HG02759 (cell line): ENCODE results near the gene WDR1.
"Not testable (repeated sequence)": the region's sequence is repeated elsewhere in the genome, so short reads cannot be mapped to it uniquely, and the experiment has no call there.

Experiments
- ATAC-seq: cut with Tn5 transposase; IDR thresholded peaks from one replicate; pipeline ENCODE4 v1.9.1; 2021; ENCODE audit warnings: mild to moderate bottlenecking, moderate library complexity; ENCODE audit not compliant: unreplicated experiment

The WDR1 gene

DNA sequence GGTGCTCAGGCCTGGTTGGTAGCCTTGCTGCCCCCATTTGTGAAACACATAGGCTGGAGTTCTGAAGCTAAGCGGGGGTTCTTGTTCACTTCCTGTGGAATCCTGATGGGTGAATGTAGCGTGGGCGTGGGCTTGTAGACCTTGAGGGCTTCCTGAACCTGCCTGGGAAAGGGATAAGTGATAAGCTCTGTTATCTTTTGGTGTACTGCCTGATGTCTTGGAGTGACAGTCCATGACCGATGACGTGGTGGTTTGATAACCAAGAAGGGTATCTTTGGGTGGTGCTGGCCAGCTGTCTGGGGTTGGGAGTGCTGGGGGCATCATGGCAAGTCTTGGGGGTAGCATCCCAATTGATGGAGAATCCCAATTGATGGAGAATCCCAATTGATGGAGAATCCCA, 17.5 kb upstream of the WDR1 start:
- ATAC-seq: no peak

DNA sequence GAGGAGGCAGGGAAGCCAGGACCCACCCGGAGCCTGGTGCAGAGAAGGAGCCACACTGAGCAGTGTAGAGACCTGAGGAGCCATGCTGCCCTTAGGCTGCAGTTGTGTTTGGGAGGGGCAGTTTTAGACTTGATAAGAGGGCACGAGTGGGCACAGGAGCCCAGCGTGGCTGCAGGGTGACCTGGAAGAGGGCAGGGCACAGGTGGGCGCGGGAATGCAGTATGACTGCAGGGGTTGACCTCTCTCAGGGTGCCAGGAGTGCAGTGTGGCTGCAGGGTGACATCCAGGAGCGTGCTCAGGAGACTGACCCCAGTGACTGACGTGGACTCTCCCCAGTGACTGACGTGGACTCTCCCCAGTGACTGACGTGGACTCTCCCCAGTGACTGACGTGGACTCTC, 14.6 kb upstream of the WDR1 start:
- no peak for ATAC-seq

DNA sequence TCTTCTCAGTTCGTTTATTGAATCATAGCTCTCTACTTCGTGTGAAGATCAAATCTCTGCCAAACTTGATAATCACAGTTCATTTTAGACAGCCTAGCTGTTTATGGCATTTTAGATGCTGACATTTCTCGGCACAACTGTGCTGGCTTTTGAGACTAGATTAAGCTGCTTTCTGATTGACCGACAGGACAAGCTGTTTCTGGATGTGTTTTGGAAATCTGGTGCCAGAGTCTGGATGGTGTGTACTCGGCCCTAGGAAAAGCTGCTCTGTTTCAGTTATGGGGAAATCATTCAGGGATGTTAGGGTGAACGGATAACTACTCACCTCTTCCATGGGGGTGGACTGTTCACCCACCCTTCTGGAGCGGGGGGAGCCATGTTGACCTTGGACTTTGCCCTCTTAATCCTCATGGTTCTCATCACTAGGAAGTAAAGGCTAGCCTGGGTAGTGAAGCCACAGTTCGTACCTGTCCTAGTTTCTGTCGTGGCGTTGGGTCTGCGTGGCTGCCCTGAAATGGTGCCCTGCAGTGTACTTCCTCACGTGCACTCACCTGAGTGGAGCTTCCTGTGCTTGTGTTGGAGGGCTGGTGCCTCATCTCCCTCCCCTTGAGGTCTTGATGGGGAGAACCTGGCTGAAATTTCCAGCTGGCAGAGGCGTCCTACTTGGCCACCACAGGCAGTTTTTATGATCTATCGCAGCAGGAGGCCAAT, 13.7 kb upstream of the WDR1 start:
- no peak for ATAC-seq

DNA sequence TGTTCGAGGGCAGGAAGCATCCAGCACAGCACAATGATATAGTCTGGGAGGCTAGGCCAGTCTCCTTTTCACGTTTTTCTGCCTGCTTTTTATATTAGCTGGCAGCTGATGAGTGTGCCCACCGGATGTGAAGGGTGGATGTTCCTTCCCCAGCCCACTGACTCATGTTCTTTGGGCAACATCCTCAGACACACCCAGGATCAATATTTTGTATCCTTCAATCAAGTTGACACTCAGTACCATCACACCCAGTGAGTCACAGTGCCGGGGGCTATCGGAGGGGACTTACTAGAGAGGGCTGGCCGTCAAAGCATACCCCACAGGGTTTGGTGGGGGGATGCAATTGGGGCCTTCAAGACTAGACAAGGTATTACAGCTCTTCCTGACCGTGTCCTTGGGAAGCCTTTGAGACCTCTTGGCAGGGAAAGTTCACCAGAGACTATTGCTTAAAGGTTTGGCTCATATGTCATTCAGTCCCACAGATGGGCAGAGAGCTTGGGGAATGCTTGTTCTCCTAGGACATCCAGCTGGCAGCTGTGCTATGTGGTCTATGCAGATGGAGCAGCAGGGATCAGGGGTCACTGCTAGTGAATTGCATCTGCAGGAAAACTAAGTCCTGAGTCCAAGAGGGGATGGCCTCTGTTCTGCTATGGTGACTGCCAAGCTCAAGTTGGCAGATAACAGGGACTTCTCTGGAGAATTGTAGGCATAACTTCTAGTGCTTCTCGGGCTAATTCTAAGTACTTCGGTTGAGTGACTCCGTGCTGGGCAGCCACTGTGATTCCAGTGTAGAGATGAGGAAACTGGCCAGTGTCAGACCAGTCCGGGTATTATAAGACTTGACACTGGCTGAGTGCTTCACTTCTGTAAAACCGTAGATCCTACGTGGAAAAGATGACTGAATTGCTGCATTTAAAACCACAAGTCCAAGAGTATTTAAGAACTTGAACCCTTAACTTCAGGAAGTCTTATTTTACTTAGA, 12.9 kb upstream of the WDR1 start:
- ATAC-seq: no peak

DNA sequence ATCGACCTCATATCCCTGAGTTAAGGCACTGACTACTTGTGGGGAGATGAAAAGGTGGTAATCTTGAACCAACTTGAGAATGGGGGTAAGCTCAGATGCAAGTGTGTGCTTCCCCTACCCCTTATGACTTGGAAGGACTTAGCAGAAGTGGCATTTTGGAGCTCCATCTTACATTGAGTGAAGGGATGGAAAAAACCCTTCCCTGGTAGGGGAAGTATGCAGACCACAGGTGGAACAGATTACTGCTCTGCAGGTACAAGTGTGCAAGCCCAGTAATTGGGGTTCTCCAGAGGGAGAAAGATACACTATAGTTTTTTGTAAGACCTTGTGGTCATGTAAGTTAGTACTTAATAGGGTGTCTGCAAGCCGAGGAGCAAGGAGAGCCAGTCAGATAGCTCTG, 12.2 kb upstream of the WDR1 start:
- no peak for ATAC-seq

DNA sequence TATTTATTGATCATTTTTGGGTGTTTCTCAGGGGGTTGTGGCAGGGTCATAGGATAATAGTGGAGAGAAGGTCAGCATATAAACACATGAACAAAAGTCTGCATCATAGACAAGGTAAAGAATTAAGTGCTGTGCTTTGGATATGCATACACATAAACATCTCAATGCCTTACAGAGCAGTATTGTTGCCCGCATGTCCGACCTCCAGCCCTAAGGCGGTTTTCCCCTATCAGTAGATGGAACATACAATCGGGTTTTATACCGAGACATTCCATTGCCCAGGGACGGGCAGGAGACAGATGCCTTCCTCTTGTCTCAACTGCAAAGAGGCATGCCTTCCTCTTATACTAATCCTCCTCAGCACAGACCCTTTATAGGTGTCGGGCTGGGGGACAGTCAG, 10.9 kb upstream of the WDR1 start:
- ATAC-seq: not testable (repeated sequence)

DNA sequence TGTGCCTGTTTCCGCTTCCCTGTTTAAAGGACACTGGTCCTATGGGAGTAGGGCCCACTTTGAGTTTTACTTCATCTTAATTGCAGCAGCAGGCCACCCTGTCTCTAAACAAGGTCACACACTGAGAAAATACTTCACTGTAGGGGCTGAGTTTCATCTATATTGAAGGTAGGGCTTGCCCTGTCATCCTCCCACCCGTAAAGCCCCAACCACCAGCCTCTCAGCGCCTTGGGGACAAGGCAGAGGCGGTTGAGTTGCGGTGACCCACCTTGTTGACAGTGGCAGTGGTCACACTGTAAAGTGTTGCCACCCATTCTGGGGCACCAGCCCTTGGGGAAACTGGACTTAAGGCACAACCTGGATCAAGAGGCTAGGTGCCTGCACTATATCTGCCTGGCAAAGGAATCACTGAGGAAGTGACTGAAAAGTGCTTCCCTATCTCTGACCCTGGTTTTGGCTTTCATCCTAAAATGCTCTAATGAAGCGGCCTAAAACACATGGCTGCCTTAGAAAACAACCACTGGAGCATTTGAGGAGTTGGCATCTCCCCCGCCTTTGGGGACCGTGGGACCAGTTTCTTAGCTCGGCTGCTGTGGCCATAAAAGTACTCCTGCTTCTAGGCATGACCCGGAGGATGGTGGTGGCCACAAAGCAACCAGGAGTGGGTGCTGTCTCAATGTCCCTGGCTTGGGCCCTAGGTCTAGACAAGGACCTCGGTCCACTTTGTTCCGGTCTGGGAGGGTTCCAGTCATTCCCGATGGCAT, 7.8 kb upstream of the WDR1 start:
- no peak for ATAC-seq

DNA sequence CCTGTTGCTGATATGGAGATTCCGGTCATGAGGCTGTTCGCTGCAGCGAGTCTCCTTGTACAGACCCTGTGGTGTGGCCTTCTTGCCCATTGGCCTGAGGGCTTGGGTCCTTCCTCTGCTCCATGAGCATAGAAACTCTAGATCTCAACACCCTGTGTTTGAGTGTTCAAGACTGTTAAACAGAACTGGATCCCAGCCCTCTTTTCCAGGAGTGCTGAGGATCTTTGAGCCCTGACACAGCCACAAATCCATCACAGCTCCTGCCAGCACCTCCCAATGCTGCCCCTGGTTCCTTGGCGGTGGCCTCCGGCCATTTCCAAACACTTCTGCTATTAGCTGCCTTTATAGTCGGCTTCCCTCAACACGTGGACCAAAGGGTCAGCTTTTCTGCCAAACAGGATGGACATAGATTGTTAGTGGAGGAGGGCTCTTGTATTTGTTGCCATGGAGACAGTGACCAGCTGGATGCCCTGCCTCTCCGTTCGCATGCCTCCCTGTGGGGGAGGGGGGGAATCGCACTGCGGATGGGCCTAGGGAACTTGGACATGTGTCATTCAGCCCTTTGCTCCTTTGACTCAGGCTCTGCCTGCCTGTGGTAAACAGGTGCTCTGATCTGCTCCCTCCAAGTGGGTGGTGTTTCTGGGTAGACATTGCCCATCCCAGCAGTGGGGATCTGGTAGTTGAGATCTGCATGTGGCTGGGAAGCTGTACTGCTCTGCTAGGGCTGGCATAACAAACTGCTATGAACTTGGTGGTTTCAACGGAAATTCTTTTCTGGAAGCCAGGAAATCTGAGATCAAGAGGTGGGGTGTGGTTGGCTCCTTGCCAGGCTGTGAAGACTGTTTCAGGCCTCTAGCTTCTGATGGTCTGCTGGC, 6.9 kb upstream of the WDR1 start:
- ATAC-seq: no peak

DNA sequence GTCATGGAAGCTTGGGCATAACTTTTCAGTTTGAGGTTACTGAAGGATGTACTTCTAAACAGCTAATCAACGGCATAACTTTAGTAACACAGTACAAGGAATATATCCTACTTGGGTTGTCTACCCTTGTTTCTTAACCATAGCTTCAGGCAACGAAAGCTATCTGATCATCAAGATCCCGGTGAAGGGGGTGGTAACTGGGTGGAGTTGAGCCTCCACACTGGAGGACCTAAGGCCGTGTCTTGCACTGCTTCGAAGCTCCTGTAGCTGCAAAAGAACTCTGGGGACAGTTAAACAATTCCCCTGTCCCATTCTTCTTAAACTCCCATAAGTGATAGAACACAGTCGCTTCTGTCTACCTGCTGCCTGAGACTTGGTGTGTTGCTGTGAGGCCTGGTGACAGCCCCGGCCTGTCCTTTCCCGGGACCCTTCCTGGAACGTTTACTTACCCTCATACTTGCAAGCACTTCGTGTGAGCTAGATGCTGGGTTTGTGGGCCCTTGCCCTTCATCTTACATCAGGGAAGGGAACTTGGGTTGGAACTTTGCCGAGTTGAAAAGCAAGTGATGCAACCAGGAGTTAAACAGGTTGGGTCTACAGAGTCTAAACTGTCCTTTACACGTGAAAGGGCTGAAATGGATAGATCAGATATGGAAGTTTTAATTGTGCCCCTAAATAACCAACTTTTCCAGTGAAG, 5.8 kb upstream of the WDR1 start:
- ATAC-seq: no peak

DNA sequence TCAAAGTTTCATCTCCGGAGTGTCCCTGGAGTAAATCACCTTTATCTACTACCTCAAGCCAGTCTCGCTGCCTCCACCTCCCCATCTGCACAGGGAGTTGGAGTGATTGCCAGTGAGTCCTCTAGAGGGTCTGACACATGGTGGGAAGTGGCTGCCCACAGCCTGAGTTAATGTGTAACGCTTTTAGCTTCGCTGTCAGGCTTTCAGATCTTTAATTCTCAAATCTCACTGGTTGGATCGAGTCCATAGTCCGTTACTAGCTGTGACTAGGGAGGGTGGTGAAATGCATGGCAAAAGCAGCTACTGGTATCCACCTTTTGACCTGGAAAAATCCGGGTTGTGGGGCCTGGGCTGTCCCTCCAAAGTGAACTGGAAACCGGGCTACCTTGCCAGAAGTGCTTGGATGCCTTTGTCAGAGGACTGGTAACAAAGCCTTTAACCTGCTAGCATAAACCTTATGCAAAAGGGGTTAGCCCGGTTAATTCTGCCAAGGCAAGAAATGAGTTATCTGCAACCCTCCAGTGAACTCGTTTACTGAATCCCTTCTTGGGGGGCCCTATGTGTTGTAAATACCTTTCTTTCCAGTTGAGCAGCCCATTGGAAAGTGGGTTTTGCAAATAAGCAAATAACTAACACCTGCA, 5.1 kb upstream of the WDR1 start:
- ATAC-seq: no peak

DNA sequence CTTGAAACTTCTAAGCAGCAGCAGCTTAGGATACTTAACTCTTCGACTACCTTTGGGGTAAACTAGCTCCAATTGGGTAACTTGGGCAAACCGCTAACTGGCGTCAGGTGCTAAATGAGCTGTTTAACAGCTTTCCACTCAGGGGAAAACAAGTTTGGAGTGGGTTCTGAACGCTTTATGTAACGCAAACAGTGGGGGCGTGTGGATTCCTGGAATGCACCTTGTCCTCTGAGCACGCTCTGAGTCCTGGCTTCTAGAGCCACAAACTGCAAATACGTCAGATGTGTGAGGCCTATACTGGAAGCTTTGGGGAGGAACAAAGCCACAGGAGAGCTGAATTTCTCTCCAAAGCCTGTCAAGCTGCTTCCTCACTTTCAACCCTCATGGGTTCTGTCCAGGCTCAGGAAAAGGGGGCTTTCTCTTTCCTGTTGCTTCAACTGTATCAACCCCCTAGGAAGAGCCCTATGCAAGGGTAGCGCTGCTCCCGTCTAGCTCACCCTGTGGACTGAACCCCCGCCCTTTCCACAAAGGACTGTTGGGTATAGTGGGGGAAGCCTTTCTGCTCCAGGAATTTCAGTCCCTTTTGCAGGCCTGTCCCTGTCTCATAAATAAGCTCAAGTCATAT, 4.5 kb upstream of the WDR1 start:
- ATAC-seq: no peak

DNA sequence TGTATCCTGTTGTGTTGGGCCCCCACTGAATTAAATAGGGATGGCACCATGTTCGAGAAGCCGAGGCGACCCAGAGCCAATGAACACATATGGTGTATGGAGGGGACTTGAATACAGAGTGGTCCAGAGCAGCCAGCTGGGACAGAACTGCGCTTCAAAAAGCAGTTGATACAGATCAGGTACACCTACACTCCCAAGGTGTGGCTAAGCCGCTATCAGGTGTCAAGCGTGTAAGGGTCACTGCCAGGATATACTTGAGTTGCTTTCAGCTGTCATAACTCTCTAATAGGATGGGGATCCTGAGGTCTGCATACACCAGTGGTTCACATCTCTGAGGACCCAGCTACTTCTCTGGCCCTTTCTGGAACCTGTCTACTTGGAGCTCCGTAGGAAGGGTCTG, 3.2 kb upstream of the WDR1 start:
- ATAC-seq: no peak

DNA sequence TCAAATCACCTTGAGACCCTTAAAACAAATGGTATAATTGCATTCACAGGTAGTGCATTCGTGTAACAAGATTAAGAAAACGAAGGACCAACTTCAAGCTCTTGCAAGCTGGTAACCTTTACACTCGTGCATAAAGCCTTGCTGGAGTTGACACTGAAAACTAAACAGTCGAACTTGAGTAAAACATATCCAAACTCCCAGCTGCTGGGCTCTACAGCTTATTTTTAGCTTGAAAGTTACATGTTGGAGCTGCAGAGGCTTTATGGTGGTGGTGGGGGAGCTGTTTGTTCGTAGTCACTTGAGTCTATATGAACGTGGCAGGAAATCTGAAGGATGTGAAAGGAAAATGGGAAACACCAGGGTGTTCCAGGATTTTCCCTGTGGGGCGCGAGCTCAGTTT, 2.7 kb upstream of the WDR1 start:
- no peak for ATAC-seq

DNA sequence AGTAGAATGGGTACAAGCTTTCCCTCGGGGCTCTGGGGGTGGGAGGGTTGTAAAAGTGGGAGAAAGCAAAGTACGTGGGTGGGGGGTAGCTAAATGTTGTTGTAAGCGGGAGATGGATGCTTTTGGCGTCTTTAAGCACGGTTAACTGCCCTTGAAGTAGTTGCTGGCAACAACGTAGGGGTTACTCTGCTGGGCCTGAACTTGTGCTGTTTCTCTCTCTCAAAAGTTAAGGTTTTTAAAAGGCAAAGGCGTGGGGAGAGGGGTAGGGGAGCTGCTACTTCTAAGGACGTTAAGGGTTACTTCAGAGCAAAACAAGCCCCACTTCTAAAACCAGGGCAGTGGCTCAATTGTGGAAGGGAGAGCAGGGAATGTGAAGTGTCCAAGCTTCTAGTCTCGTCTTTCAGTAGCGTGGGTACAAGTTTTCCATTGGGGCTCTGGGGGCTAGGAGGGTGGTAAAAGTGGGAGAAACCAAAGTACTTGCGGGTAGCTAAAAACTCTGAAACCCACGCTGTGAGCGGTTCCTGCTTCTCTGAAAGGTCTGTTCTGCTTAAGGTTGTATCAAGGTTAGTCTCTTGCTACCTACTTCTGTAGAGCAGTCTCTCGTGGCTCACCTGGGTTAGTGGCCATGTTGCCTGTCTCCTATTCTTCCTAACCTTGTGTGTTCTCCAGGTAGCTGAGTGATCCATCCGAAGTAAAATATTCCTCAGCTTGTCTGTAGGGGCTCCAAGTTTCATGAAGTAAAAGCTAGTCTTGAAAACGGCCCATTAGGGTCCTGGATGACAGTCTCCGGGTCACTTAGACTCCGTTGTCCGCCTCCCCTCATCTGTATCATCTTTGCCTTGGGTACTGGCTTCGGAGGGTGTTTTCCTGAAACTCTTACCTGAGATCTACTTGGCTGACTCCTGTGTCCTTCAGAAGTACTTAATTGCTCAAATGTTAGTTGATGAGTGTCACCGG, 1.7 kb upstream of the WDR1 start:
- ATAC-seq: no peak

DNA sequence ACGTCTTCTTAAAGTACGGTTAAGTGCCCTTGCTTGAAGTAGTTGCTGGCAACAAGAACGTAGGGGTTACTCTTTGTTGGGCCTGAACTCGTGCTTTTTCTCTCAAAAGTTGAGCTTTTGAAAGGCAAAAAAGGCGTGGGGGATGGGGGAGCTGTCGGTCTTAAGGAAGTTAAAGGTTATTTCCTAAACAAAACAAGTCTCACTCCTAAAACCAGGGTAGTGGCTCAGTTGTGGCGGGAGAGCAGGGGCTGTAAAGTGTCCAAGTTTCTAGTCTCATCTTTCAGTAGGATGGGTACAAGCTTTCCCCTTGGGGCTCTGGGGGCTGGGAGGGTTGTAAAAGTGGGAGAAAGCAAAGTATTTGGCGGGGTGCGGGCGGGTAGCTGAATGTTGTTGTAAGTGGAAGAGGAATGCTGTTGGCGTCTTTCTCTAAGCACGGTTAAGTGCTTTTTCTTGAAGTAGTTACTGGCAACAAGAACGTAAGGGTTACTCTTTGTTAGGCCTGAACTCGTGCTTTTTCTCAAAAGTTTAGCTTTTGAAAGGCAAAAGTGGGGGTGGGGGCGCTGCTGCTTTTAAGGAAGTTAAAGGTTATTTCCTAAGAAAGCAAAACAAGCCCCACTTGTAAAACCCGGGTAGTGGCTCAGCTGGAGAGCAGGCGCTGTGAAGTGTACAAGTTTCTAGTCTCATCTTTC, 904 bp upstream of the WDR1 start:
- no peak for ATAC-seq

DNA sequence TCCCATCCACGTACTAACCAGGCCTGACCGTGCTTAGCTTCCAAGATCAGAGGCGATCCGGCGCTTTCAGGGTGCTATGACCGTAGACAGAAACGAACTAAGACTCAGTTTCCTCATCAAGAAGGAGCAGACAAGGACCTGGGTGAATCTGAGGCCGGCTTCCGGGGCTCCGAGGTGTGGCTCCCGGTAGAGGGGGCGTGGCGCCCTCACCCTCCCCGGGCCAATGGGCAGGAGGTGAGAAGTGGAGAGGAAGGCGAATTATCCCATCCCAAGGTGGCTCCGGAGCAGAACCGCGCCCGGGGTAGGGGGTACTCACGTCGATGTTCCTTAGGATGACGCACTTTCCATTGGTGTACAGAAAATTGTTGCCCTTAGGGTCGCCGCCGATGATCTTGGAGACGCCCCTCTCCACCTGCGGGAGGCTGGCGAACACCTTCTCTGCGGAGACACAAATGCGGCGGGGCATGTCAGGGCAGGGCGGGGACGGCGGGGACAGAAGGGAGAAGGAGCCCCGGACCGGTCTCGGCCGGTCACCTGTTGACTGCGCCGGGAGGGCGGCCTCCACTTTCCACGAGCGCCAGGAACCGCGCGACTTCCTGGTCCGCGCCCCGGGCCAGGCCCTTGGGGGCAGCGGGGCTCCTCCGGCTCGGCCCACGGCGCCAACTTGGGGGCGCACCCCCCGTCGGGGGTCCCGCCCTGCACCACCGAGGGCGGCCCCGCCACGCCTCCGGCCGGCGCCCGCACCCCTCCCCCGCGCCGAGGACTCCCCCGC, 616 bp downstream of the WDR1 start:
- peak; percentile 37 for ATAC-seq
